HepG2 (cell line): ENCODE results near the gene C10orf143. TPM values are rescaled to one million over a fixed set of nuclear protein-coding genes. Genes with fewer than 3 reads are reported as not detected.
A peak's percentile ranks its signal among the peaks of the same experiment; 100 is the strongest.

ENCODE experiments used
- ATAC-seq: fragments of 200-7000 bp; cut with Tn5 transposase; 3 replicates; pipeline ENCODE4 v1.9.1; 2020; ENCODE audit warnings: mild to moderate bottlenecking, moderate library complexity
- BruUV-seq: library from RNA; stranded (reverse); fragments of 400-500 nt; replicated peaks from 2 replicates; lab custom pipeline; 2021; lab: Mats Ljungman, UMichigan
- CTCF ChIA-PET: fragments of 300-600 bp; formaldehyde crosslinking; extraction: SDS; loops from one replicate; lab custom pipeline; 2021; ENCODE audit warnings: low total read pairs, inconsistent platforms, low intra/inter-chr PET ratio; lab: Yijun Ruan, JAX
- POLR2A ChIA-PET: fragments of 350-600 bp; sonication (Branson Sonifier 250); formaldehyde crosslinking; loops from one replicate; lab custom pipeline; 2020; ENCODE audit warnings: antibody characterized with exemption, inconsistent platforms; lab: Yijun Ruan, JAX
- DNase-seq: peaks from one replicate; pipeline ENCODE4 v3.0.0-alpha.2; 2015; ENCODE audit warnings: low spot score
- FAIRE-seq: peaks from 3 replicates; lab custom pipeline; 2011; peaks lifted over from hg19 to GRCh38; lab: Jason Lieb, UNC
- H2AFZ ChIP-seq: one replicate; pipeline ENCODE4 v1.6.1; 2011; ENCODE audit warnings: low read length, inconsistent platforms
- H3K27ac ChIP-seq: fragments of 300-600 bp; 3 replicates; pipeline ENCODE4 v1.8.0; 2011; ENCODE audit warnings: mixed run types, mild to moderate bottlenecking, mixed read lengths, low read length, inconsistent platforms; ENCODE audit not compliant: insufficient read depth; ENCODE audit errors: extremely low read length
- H3K27me3 ChIP-seq, 2 experiments: fragments of 200-600 bp in 1 of 2; 2 replicates in 1 of 2; 3 replicates in 1 of 2; pipeline versions ENCODE4 v1.6.0 to v1.8.0; 2011; ENCODE audit warnings: low read length in 2 of 2, mild to moderate bottlenecking in 2 of 2, moderate library complexity in 2 of 2, inconsistent platforms in 1 of 2; ENCODE audit not compliant: insufficient read depth in 2 of 2, control insufficient read depth in 1 of 2
- H3K36me3 ChIP-seq, 2 experiments: fragments of 200-600 bp in 1 of 2; replicated peaks in 1 of 2; 2 replicates in 1 of 2; 3 replicates in 1 of 2; pipeline versions ENCODE4 v1.5.1 to v1.8.0; 2011; ENCODE audit warnings: low read length in 2 of 2, inconsistent platforms in 1 of 2; ENCODE audit not compliant: insufficient read depth in 2 of 2, control insufficient read depth in 1 of 2
- H3K4me1 ChIP-seq: 2 replicates; pipeline ENCODE4 v1.5.1; 2012; ENCODE audit warnings: low read length, inconsistent platforms; ENCODE audit not compliant: insufficient read depth
- H3K4me2 ChIP-seq: 2 replicates; pipeline ENCODE4 v1.6.0; 2011; ENCODE audit warnings: low read depth, low read length, inconsistent platforms
- H3K4me3 ChIP-seq, 3 experiments: fragments of 200-600 bp in 1 of 3; sonication (generic), shearing (Covaris generic) in 1 of 3; replicated peaks in 1 of 3; 2 replicates each; pipeline ENCODE4 v1.5.1; 2011 to 2016; ENCODE audit warnings: low read length in 3 of 3, inconsistent platforms in 2 of 3, low read depth in 2 of 3, mild to moderate bottlenecking in 2 of 3, control low read depth in 1 of 3, mixed read lengths in 1 of 3; ENCODE audit not compliant: insufficient read depth in 1 of 3
- H3K79me2 ChIP-seq: one replicate; pipeline ENCODE4 v1.6.1; 2011; ENCODE audit warnings: low read length, inconsistent platforms; ENCODE audit not compliant: insufficient read depth
- H3K9ac ChIP-seq: 2 replicates; pipeline ENCODE4 v1.6.0; 2011; ENCODE audit warnings: mild to moderate bottlenecking, low read depth, low read length, inconsistent platforms; ENCODE audit not compliant: insufficient read depth
- H3K9me3 ChIP-seq: 2 replicates; pipeline ENCODE4 v1.5.1; 2012; ENCODE audit warnings: mild to moderate bottlenecking, low read length
- H4K20me1 ChIP-seq: 2 replicates; pipeline ENCODE4 v1.6.0; 2011; ENCODE audit warnings: inconsistent platforms, mild to moderate bottlenecking, low read length, moderate library complexity; ENCODE audit not compliant: insufficient read depth
- BRF2 ChIP-seq: sonication (generic); formaldehyde crosslinking; IDR thresholded peaks from 2 replicates; pipeline ENCODE4 v1.8.1; 2022; ENCODE audit warnings: mild to moderate bottlenecking, missing genetic modification reagents
- CCDC6 ChIP-seq: sonication (generic); formaldehyde crosslinking; IDR thresholded peaks from 2 replicates; pipeline ENCODE4 v1.8.1; 2022; ENCODE audit warnings: mild to moderate bottlenecking, missing genetic modification reagents, moderate library complexity
- ZNF263 ChIP-seq: sonication (generic); formaldehyde crosslinking; IDR thresholded peaks from 2 replicates; pipeline ENCODE4 v1.4.0; 2020; ENCODE audit warnings: missing genetic modification reagents
- ZNF329 ChIP-seq: sonication (generic); formaldehyde crosslinking; IDR thresholded peaks from 2 replicates; pipeline ENCODE4 v1.9.0; 2021; ENCODE audit warnings: low read depth, mild to moderate bottlenecking, missing genetic modification reagents
- WGBS: methylation state at CpG from one replicate; pipeline ENCODE4 v1.1.6; 2017; ENCODE audit warnings: low lambda C conversion rate; 5-methylcytosine and 5-hydroxymethylcytosine counted together
- in situ Hi-C: cut with HindIII; loops from 2 replicates; pipeline ENCODE4 v1.10.0; 2017; ENCODE audit warnings: low pct_unique_long_range_greater_than_20kb; ENCODE audit not compliant: extremely low pct_ligation_motif_present
- intact Hi-C: fragments of 100-400 bp; cut with micrococcal nuclease; formaldehyde crosslinking; loops from one replicate; pipeline ENCODE4 v1.10.0; 2022; ENCODE audit not compliant: unreplicated experiment
- polyA plus RNA-seq, 8 experiments: library from polyadenylated mRNA; depleted of rRNA in 3 of 8; stranded (reverse) in 7 of 8; unstranded in 1 of 8; fragments of >200 nt; fragmentation: Illumina TruSeq in 4 of 8; extraction: Trizol in 4 of 8; gene quantifications; 2 replicates each; pipeline versions ENCODE4 v1.2.1 to v1.2.3, GENCODE V29; 2011 to 2016; ENCODE audit warnings: low read depth in 4 of 8, missing spikeins in 1 of 8, mixed read lengths in 1 of 8; ENCODE audit not compliant: insufficient read depth in 1 of 8
- total RNA-seq, 5 experiments: library from RNA; depleted of rRNA; stranded (reverse); fragments of >200 nt; fragmentation: Illumina TruSeq; extraction: Trizol; gene quantifications; 2 replicates each; pipeline ENCODE4 v1.2.3, GENCODE V29; 2016; ENCODE audit warnings: low read depth in 1 of 5
- TF ChIP-seq, protein P1 (sequence below): fragments of 450-650 bp; IDR thresholded peaks from 2 replicates; pipeline ENCODE4 v1.6.1; 2016

C10orf143 gene
- total and polyA plus RNA-seq, 2 of the 13 experiments (the other 11 are each of a cell fraction or from before 2014, with no cell fraction given), result 0.21 to 0.91 TPM

DNA sequence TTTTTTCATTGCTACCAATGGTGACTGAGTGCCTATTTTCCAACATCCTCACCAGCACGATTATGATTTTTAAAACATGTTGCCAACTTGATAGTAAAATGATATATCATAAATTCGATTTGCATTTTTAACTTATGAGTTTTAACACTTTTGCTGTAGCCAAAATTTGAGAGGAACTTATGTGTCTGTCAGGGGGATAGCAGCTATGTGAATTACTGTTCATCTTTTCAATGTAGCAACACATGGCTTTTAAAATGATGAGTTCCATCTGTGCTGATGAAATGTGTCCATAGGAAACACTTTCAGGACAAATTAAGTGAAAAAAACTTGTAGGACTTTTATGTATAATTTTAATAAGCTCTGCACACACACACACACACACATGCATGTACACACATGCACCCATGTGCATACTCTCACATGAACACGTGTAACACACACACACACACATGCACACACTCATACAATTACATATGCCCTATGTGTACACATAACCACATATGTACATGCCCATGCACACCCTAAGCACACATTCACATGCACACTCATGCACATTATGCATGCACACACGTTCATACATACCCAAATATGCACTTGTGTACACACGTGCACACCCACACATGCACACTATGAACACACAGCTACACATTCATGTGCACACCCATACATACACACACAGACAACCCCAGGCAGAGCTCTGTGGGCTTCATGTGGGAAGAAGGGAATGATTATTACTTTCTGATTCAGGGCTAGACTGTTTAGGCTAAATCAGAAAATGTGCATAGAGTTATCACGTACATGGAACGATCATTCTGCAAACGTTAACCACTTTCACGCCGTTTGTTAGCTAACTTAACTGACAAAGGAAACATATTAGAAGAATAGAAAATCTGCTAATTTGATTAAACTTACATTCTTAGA, 68.9 kb downstream of the C10orf143 start:
- Histone ChIP-seq H3K9ac (no peak overlapping the region), H3K4me1 (no peaks in the 10 kb centered on the region), H3K4me3 (no peak overlapping the region), H4K20me1 (no peaks in the 10 kb centered on the region), H3K36me3 (no peaks in the 10 kb centered on the region), H3K27ac (no peak overlapping the region), H3K4me2 (no peak overlapping the region), H3K79me2 (no peaks in the 10 kb centered on the region), H2AFZ (no peak overlapping the region), H3K27me3 (peaks cover 5 to 65% of the 10 kb centered on the region in 2 experiments; a peak in 3 of 5 replicates), H3K9me3 (no peaks in the 10 kb centered on the region)
- in situ Hi-C loops (no loop called here), intact Hi-C loops (no loop called here)
- FAIRE-seq (no peak), DNase-seq (no peak), ATAC-seq (no peak)
- ChIA-PET POLR2A (no interaction called here), CTCF (no interaction called here)
- no peak for TF ChIP-seq ZNF329
- no peak for TF ChIP-seq CCDC6 (CRISPR knock-in tag)
- TF ChIP-seq, protein P1, sequence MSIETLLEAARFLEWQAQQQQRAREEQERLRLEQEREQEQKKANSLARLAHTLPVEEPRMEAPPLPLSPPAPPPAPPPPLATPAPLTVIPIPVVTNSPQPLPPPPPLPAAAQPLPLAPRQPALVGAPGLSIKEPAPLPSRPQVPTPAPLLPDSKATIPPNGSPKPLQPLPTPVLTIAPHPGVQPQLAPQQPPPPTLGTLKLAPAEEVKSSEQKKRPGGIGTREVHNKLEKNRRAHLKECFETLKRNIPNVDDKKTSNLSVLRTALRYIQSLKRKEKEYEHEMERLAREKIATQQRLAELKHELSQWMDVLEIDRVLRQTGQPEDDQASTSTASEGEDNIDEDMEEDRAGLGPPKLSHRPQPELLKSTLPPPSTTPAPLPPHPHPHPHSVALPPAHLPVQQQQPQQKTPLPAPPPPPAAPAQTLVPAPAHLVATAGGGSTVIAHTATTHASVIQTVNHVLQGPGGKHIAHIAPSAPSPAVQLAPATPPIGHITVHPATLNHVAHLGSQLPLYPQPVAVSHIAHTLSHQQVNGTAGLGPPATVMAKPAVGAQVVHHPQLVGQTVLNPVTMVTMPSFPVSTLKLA, result peak; percentile 99
- WGBS, result 29% methylated on average over 10 of the region's 10 CpGs
- no TSS peak for BruUV-seq

GRCh38 chr10:130040817-130041330, 69.8 kb downstream of the C10orf143 start:
- TF ChIP-seq ZNF263 (CRISPR knock-in tag), result peak; percentile 43; the same call in 1 of the 2 replicates
- TF ChIP-seq BRF2 (CRISPR knock-in tag), result no peak
- no peaks in the 10 kb centered on the region for H3K4me1 ChIP-seq
- no peaks in the 10 kb centered on the region for H4K20me1 ChIP-seq
- H3K9me3 ChIP-seq, result no peaks in the 10 kb centered on the region
- ChIA-PET POLR2A (no interaction called here), CTCF (no interaction called here)
- H3K4me3 ChIP-seq, result no peak overlapping the region
- no peak for FAIRE-seq
- intact Hi-C loops, result no loop called here
- H3K27ac ChIP-seq, result no peak overlapping the region
- no peak overlapping the region for H2AFZ ChIP-seq
- no peaks in the 10 kb centered on the region for H3K79me2 ChIP-seq
- H3K27me3 ChIP-seq, result peaks cover 5 to 72% of the 10 kb centered on the region in 2 experiments; a peak in 3 of 5 replicates
- no peak overlapping the region for H3K4me2 ChIP-seq
- no peak overlapping the region for H3K9ac ChIP-seq
- in situ Hi-C loops, result no loop called here
- no peak for ATAC-seq
- no TSS peak for BruUV-seq
- H3K36me3 ChIP-seq, result no peaks in the 10 kb centered on the region
- no peak for DNase-seq
- 18% methylated on average over 8 of the region's 12 CpGs for WGBS
